Body of pancreas (tissue), 4 donors: ENCODE results near the gene TEKTIP1. TPM values are rescaled to one million over a fixed set of nuclear protein-coding genes. Genes with fewer than 3 reads are reported as not detected.

ENCODE experiments used
- ATAC-seq: fragments of 150-250 bp; one replicate; pipeline ENCODE4 v1.9.1; 2016
- DNase-seq, 4 donors: peaks; one replicate each; pipeline ENCODE4 v3.0.0-alpha.2; 2019
- H3K27ac ChIP-seq, 4 donors: fragments of 200-600 bp; sonication (generic); 1 replicate in 3 of 4; 2 replicates in 1 of 4; pipeline versions ENCODE4 v1.5.1 to v1.6.1; 2016 to 2019; ENCODE audit warnings: mild to moderate bottlenecking in 1 of 4, mixed read lengths in 1 of 4, moderate library complexity in 1 of 4
- H3K27me3 ChIP-seq, 2 donors: fragments of 200-600 bp; sonication (generic); one replicate each; pipeline ENCODE4 v1.6.0; 2016; ENCODE audit warnings: mild to moderate bottlenecking in 1 of 2
- H3K36me3 ChIP-seq, 2 donors: fragments of 200-600 bp; sonication (generic); replicated peaks in 1 of 2; 2 replicates each; pipeline ENCODE4 v1.5.1; 2016; ENCODE audit warnings: low read depth in 2 of 2; ENCODE audit not compliant: insufficient read depth in 1 of 2
- H3K4me1 ChIP-seq: fragments of 200-600 bp; sonication (generic); one replicate; pipeline ENCODE4 v1.6.0; 2016
- H3K4me3 ChIP-seq, 2 donors: fragments of 200-600 bp; sonication (generic); 1 replicate in 1 of 2; 2 replicates in 1 of 2; pipeline ENCODE4 v1.5.1; 2016 to 2019
- H3K9me3 ChIP-seq, 3 donors: fragments of 200-600 bp; sonication (generic); 1 replicate in 2 of 3; 2 replicates in 1 of 3; pipeline ENCODE4 v1.5.1; 2016
- POLR2A ChIP-seq, 3 donors: fragments of 450-650 bp; IDR thresholded peaks; one replicate each; pipeline ENCODE4 v1.6.1; 2016; ENCODE audit warnings: antibody characterized with exemption in 3 of 3, mild to moderate bottlenecking in 2 of 3
- WGBS, 2 donors: methylation state at CpG; one replicate each; pipeline ENCODE4 v1.1.5; 2017; 5-methylcytosine and 5-hydroxymethylcytosine counted together
- intact Hi-C: fragments of 100-400 bp; cut with DNase I; formaldehyde crosslinking; loops from one replicate; pipeline ENCODE4 v1.15.1; 2023
- total RNA-seq, 2 donors: library from RNA; depleted of rRNA; stranded (reverse); fragments of >200 nt; gene quantifications; one replicate each; pipeline ENCODE4 v1.1.0, GENCODE V29; 2016
- TF ChIP-seq, protein P1 (sequence below), 7 experiments: fragments of 450-650 bp in 4 of 7; fragments of 200-600 bp in 3 of 7; sonication (generic) in 3 of 7; IDR thresholded peaks; one replicate each; pipeline ENCODE4 v1.5.1; 2016 to 2019; ENCODE audit warnings: antibody characterized with exemption in 7 of 7

TEKTIP1 gene
- 1 to 10 TPM in 1 of 2 donors, not detected in 1; 1.3 TPM for total RNA-seq

DNA sequence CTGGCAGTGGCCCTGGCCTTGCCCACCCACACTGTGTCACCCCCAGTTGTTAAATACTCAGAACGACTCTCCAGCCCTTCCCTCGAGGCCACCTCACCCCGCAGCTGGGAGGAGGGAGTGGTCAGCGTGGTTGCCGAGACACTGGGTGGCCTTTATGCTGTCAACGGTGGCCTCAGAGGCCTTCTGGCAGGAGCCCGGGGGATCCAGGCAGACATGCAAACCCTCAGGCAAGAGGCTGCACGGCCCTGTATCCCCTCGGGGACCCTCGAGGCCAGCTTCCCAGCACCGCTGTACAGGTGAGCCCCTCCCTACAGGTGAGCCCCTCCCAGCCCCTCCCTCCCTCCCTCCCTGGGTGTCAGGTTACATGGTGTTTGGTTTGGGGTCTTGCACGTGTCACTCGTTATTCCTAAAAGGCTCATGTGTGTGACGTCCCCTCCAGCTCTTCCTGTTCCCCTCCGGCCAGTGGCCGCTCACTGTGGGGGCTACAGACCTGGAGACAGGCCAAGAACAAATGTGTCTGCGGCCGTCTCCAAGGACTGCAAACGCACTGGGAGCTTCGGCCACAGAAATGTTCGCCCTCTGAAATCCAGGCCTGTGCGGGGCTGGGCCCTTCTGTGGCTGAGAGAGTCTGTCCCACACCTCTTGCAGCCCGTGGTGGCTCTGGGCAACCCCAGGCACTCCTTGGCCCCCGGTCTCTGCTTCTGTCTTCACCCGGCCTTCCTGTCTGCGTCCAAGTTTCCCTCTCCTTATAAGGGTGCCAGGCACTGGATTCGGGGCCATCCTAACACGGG lies at the start of gene TEKTIP1:
Gene TEKTIP1, plus strand, starts transcription at position 210 of the 791 bp plus-strand sequence. Its CDS starts 4 bp downstream, at position 214.
- ATAC-seq (no peak), DNase-seq (no peak)
- no peaks in the 10 kb centered on the region for H3K27me3 ChIP-seq
- H3K4me1 ChIP-seq: no peaks in the 10 kb centered on the region
- intact Hi-C loops: no loop called here
- H3K27ac ChIP-seq: no peak within 1 kb of the TSS
- H3K36me3 ChIP-seq: peaks cover 0 to 8% of the 10 kb centered on the region in 2 donors
- H3K4me3 ChIP-seq: no peak within 1 kb of the TSS
- H3K9me3 ChIP-seq: no peaks in the 10 kb centered on the region
- WGBS, 2 donors: 68 to 71% methylated on average over 13 to 27 of the region's 28 CpGs
- no peak for TF ChIP-seq POLR2A (IDR thresholded peaks at IDR 0.05)
- TF ChIP-seq, protein P1, sequence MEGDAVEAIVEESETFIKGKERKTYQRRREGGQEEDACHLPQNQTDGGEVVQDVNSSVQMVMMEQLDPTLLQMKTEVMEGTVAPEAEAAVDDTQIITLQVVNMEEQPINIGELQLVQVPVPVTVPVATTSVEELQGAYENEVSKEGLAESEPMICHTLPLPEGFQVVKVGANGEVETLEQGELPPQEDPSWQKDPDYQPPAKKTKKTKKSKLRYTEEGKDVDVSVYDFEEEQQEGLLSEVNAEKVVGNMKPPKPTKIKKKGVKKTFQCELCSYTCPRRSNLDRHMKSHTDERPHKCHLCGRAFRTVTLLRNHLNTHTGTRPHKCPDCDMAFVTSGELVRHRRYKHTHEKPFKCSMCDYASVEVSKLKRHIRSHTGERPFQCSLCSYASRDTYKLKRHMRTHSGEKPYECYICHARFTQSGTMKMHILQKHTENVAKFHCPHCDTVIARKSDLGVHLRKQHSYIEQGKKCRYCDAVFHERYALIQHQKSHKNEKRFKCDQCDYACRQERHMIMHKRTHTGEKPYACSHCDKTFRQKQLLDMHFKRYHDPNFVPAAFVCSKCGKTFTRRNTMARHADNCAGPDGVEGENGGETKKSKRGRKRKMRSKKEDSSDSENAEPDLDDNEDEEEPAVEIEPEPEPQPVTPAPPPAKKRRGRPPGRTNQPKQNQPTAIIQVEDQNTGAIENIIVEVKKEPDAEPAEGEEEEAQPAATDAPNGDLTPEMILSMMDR (IDR thresholded peaks at IDR 0.05): no peak

GRCh38 chr19:3491396-3492119 lies 47.4 kb upstream of the TEKTIP1 start:
- DNase-seq: no peak
- Histone ChIP-seq H3K4me3 (no peak overlapping the region), H3K27ac (no peak overlapping the region), H3K27me3 (no peaks in the 10 kb centered on the region), H3K9me3 (no peaks in the 10 kb centered on the region), H3K36me3 (peaks cover 0 to 3% of the 10 kb centered on the region in 2 donors), H3K4me1 (no peaks in the 10 kb centered on the region)
- ATAC-seq: no peak
- TF ChIP-seq, protein P1 (IDR thresholded peaks at IDR 0.05): no peak
- no peak for TF ChIP-seq POLR2A (IDR thresholded peaks at IDR 0.05)
- intact Hi-C loops: no loop called here
- WGBS, 2 donors: 89 to 95% methylated on average over 9 to 49 of the region's 55 CpGs

- TF ChIP-seq POLR2A (IDR thresholded peaks at IDR 0.05): no peak
- TF ChIP-seq, protein P1 (IDR thresholded peaks at IDR 0.05): no peak
- Histone ChIP-seq H3K4me3 (no peak overlapping the region), H3K27ac (no peak overlapping the region), H3K36me3 (peaks cover 0 to 3% of the 10 kb centered on the region in 2 donors), H3K4me1 (no peaks in the 10 kb centered on the region), H3K9me3 (no peaks in the 10 kb centered on the region), H3K27me3 (no peaks in the 10 kb centered on the region)
- ATAC-seq (no peak), DNase-seq (no peak)
- WGBS, 2 donors: 89 to 93% methylated on average over 7 to 13 of the region's 45 CpGs
- intact Hi-C loops: no loop called here
Measured at GRCh38 chr19:3492131-3492839, 46.7 kb upstream of the TEKTIP1 start.

DNA sequence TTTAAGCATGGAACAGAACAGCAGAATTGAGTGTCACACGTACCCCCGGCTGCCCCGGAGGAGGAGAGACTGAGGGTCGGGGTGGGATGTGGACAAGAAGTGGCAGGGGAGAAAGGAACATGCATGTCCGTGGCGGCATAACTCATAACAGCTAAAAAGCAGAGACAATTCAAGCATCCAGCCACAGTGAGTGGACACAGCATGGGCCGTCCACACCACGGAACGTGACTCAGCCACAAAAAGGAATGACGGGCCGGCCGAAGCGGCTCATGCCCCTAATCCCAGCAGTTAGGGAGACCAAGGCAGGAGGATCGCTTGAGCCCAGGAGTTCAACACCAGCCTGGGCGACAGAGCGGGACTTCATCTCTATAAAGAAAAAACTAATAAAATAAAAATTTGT lies 46.1 kb upstream of the TEKTIP1 start:
- no peak for ATAC-seq
- no peak overlapping the region for H3K4me3 ChIP-seq
- H3K4me1 ChIP-seq: no peaks in the 10 kb centered on the region
- no peak for DNase-seq
- no peaks in the 10 kb centered on the region for H3K9me3 ChIP-seq
- peaks cover 0 to 3% of the 10 kb centered on the region in 2 donors for H3K36me3 ChIP-seq
- no peak overlapping the region for H3K27ac ChIP-seq
- TF ChIP-seq, protein P1 (IDR thresholded peaks at IDR 0.05): no peak
- no peak for TF ChIP-seq POLR2A (IDR thresholded peaks at IDR 0.05)
- intact Hi-C loops: no loop called here
- no peaks in the 10 kb centered on the region for H3K27me3 ChIP-seq
- 92 to 93% methylated on average over 16 of the region's 16 CpGs for whole genome bisulfite sequencing, 2 donors
